NB4 (cell line): Measurements from ENCODE around the gene UPF3A.

Experiments used
- MYC ChIP-seq: IDR thresholded peaks from 2 replicates; pipeline ENCODE4 v1.6.1; 2011; ENCODE audit warnings: low read depth, low read length
- POLR2A ChIP-seq: IDR thresholded peaks from 2 replicates; pipeline ENCODE4 v1.6.1; 2011; ENCODE audit warnings: mild to moderate bottlenecking; ENCODE audit not compliant: insufficient read length; ENCODE audit errors: extremely low read depth
- TF ChIP-seq, protein P1 (sequence below): IDR thresholded peaks from one replicate; pipeline ENCODE4 v1.5.1; 2012; ENCODE audit warnings: low read depth, low read length
- TF ChIP-seq, protein P2 (sequence below): IDR thresholded peaks from 2 replicates; pipeline ENCODE4 v1.6.1; 2011; ENCODE audit warnings: low read depth, low read length

DNA sequence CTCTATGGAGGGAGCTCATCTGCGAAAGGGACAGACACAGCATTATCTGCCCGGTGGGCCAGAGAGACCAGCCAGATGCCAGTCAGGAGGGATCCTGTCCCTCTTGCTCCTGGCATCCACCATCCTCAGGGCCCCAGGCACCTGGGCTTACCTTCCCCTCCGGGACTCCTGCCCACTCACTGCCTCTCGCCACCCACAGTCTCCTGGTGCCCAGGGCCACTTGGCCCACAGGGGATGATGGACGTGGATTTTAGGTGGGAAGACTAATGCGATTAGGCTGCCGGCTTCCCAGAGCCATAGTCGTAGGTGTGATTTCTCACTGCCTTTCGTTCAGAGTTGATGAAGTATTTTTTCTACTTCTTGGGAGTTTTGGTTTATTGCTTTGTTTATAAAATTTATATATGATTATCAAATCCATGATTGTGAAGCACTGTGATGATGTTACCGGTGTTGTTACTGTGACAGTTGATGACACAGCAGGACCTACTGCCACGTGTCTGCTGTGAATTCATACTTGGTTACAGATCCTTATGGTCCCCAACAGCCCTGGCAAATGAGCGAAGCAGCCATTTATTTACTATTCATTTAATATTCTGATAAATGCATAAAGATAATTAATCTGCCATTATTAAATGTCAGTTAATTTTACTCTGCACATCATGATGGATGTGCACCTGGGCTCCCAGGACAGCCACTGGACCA, 18.4 kb downstream of the UPF3A start:
- TF ChIP-seq, protein P1, sequence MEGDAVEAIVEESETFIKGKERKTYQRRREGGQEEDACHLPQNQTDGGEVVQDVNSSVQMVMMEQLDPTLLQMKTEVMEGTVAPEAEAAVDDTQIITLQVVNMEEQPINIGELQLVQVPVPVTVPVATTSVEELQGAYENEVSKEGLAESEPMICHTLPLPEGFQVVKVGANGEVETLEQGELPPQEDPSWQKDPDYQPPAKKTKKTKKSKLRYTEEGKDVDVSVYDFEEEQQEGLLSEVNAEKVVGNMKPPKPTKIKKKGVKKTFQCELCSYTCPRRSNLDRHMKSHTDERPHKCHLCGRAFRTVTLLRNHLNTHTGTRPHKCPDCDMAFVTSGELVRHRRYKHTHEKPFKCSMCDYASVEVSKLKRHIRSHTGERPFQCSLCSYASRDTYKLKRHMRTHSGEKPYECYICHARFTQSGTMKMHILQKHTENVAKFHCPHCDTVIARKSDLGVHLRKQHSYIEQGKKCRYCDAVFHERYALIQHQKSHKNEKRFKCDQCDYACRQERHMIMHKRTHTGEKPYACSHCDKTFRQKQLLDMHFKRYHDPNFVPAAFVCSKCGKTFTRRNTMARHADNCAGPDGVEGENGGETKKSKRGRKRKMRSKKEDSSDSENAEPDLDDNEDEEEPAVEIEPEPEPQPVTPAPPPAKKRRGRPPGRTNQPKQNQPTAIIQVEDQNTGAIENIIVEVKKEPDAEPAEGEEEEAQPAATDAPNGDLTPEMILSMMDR, result no peak
- TF ChIP-seq MYC (no peak), POLR2A (no peak)
- TF ChIP-seq, protein P2, sequence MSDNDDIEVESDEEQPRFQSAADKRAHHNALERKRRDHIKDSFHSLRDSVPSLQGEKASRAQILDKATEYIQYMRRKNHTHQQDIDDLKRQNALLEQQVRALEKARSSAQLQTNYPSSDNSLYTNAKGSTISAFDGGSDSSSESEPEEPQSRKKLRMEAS, result no peak
